Activated gamma-delta T cell treated with Interleukin-2 at 50 U/mL for 16 hours (primary cell): Measurements from ENCODE around the gene ZNF207.
"Not testable (repeated sequence)": the region's sequence is repeated elsewhere in the genome, so short reads cannot be mapped to it uniquely, and the experiment has no call there.

Experiments used
- DNase-seq: peaks from one replicate; pipeline ENCODE4 v3.0.0-alpha.2; 2020

Gene ZNF207

GRCh38 chr17:32349854-32350665, at the start of gene ZNF207:
ZNF207 (plus strand) TSS chr17:32350157; CDS start chr17:32350286, 129 bp downstream.
- peak; percentile 94 for DNase-seq

- DNase-seq, result no peak
Observed at GRCh38 chr17:32302037-32302436, 47.9 kb upstream of the ZNF207 start.

GRCh38 chr17:32302860-32303649, 46.9 kb upstream of the ZNF207 start:
- DNase-seq, result no peak

- no peak for DNase-seq
Observed at GRCh38 chr17:32303781-32304288, 46.1 kb upstream of the ZNF207 start.

GRCh38 chr17:32305049-32305448, 44.9 kb upstream of the ZNF207 start:
- no peak for DNase-seq

- DNase-seq, result no peak
Observed at GRCh38 chr17:32307658-32308057, 42.3 kb upstream of the ZNF207 start.

- no peak for DNase-seq
Observed at GRCh38 chr17:32311028-32311536, 38.9 kb upstream of the ZNF207 start.

GRCh38 chr17:32314636-32315035, 35.3 kb upstream of the ZNF207 start:
- no peak for DNase-seq

- no peak for DNase-seq
Observed at GRCh38 chr17:32315171-32315570, 34.8 kb upstream of the ZNF207 start.

GRCh38 chr17:32316653-32317052, 33.3 kb upstream of the ZNF207 start:
- not testable (repeated sequence) for DNase-seq

GRCh38 chr17:32317353-32317752, 32.6 kb upstream of the ZNF207 start:
- DNase-seq, result no peak

- no peak for DNase-seq
Observed at GRCh38 chr17:32318071-32318470, 31.9 kb upstream of the ZNF207 start.

GRCh38 chr17:32319548-32319905, 30.4 kb upstream of the ZNF207 start:
- peak; percentile 72 for DNase-seq

- DNase-seq, result not testable (repeated sequence)
Observed at GRCh38 chr17:32320080-32320479, 29.9 kb upstream of the ZNF207 start.

- no peak for DNase-seq
Observed at GRCh38 chr17:32320847-32321246, 29.1 kb upstream of the ZNF207 start.

GRCh38 chr17:32323046-32323445, 26.9 kb upstream of the ZNF207 start:
- DNase-seq, result no peak

- no peak for DNase-seq
Observed at GRCh38 chr17:32323811-32324491, 26.0 kb upstream of the ZNF207 start.

- DNase-seq, result no peak
Observed at GRCh38 chr17:32327911-32328310, 22.0 kb upstream of the ZNF207 start.

GRCh38 chr17:32330147-32330546, 19.8 kb upstream of the ZNF207 start:
- DNase-seq, result no peak

- DNase-seq, result no peak
Observed at GRCh38 chr17:32331243-32332040, 18.5 kb upstream of the ZNF207 start.

- DNase-seq, result no peak
Observed at GRCh38 chr17:32333187-32333586, 16.8 kb upstream of the ZNF207 start.

GRCh38 chr17:32335046-32335445, 14.9 kb upstream of the ZNF207 start:
- no peak for DNase-seq
